ENCODE measurements around the gene LANCL1.

LANCL1 gene

GRCh38 chr2:210421916-210422315 is 54.6 kb downstream of the LANCL1 start:
- H3K36me3 ChIP-seq (ENCODE audit: low read depth), result no peaks in the 10 kb centered on the region
- H3K27me3 ChIP-seq (ENCODE audit: insufficient read depth, poor library complexity, severe bottlenecking), result no peaks in the 10 kb centered on the region
- no peak overlapping the region for H3K4me3 ChIP-seq (ENCODE audit: severe bottlenecking)
- ATAC-seq (ENCODE audit: low read depth) (no peak; the same call in 2 of the 3 replicates), DNase-seq (ENCODE audit: low spot score) (no peak)
- H3K9me3 ChIP-seq (ENCODE audit: severe bottlenecking), result no peaks in the 10 kb centered on the region
- H3K4me1 ChIP-seq (ENCODE audit: insufficient read depth, poor library complexity, severe bottlenecking), result no peaks in the 10 kb centered on the region
- no peak for TF ChIP-seq CTCF (IDR thresholded peaks at IDR 0.05; ENCODE audit: poor library complexity, severe bottlenecking)
- no peak overlapping the region for H3K27ac ChIP-seq (ENCODE audit: poor library complexity, severe bottlenecking)

GRCh38 chr2:210412660-210413059 is 63.9 kb downstream of the LANCL1 start:
- no peak for ATAC-seq (ENCODE audit: low read depth)
- Histone ChIP-seq H3K9me3 (ENCODE audit: severe bottlenecking) (no peaks in the 10 kb centered on the region), H3K36me3 (ENCODE audit: low read depth) (no peaks in the 10 kb centered on the region), H3K27me3 (ENCODE audit: insufficient read depth, poor library complexity, severe bottlenecking) (no peaks in the 10 kb centered on the region), H3K27ac (ENCODE audit: poor library complexity, severe bottlenecking) (no peak overlapping the region), H3K4me3 (ENCODE audit: severe bottlenecking) (no peak overlapping the region), H3K4me1 (ENCODE audit: insufficient read depth, poor library complexity, severe bottlenecking) (no peaks in the 10 kb centered on the region)
- DNase-seq (ENCODE audit: low spot score), result no peak
- no peak for TF ChIP-seq CTCF (IDR thresholded peaks at IDR 0.05; ENCODE audit: poor library complexity, severe bottlenecking)

- no peaks in the 10 kb centered on the region for H3K4me1 ChIP-seq (ENCODE audit: insufficient read depth, poor library complexity, severe bottlenecking)
- DNase-seq (ENCODE audit: low spot score) (no peak), ATAC-seq (ENCODE audit: low read depth) (no peak)
- H3K27me3 ChIP-seq (ENCODE audit: insufficient read depth, poor library complexity, severe bottlenecking), result no peaks in the 10 kb centered on the region
- TF ChIP-seq CTCF (IDR thresholded peaks at IDR 0.05; ENCODE audit: poor library complexity, severe bottlenecking), result no peak
- no peaks in the 10 kb centered on the region for H3K36me3 ChIP-seq (ENCODE audit: low read depth)
- H3K9me3 ChIP-seq (ENCODE audit: severe bottlenecking), result no peaks in the 10 kb centered on the region
- no peak overlapping the region for H3K27ac ChIP-seq (ENCODE audit: poor library complexity, severe bottlenecking)
- no peak overlapping the region for H3K4me3 ChIP-seq (ENCODE audit: severe bottlenecking)
These were observed 66.0 kb downstream of the LANCL1 start for GRCh38 chr2:210410542-210410941.

- ATAC-seq (ENCODE audit: low read depth), result no peak
- Histone ChIP-seq H3K27ac (ENCODE audit: poor library complexity, severe bottlenecking) (no peak overlapping the region), H3K27me3 (ENCODE audit: insufficient read depth, poor library complexity, severe bottlenecking) (no peaks in the 10 kb centered on the region), H3K9me3 (ENCODE audit: severe bottlenecking) (no peaks in the 10 kb centered on the region), H3K4me3 (ENCODE audit: severe bottlenecking) (no peak overlapping the region), H3K4me1 (ENCODE audit: insufficient read depth, poor library complexity, severe bottlenecking) (no peaks in the 10 kb centered on the region), H3K36me3 (ENCODE audit: low read depth) (no peaks in the 10 kb centered on the region)
- DNase-seq (ENCODE audit: low spot score), result no peak
- TF ChIP-seq CTCF (IDR thresholded peaks at IDR 0.05; ENCODE audit: poor library complexity, severe bottlenecking), result peak; percentile 60
These were observed 77.0 kb downstream of the LANCL1 start for GRCh38 chr2:210399440-210400041.

- no peak overlapping the region for H3K27ac ChIP-seq (ENCODE audit: poor library complexity, severe bottlenecking)
- no peak for ATAC-seq (ENCODE audit: low read depth)
These were observed 84.1 kb downstream of the LANCL1 start for GRCh38 chr2:210392469-210392881.

More at GRCh38 chr2:210392469-210392881, 84.1 kb downstream of the LANCL1 start:
- Histone ChIP-seq H3K4me3 (ENCODE audit: severe bottlenecking) (no peak overlapping the region), H3K36me3 (ENCODE audit: low read depth) (no peaks in the 10 kb centered on the region), H3K27me3 (ENCODE audit: insufficient read depth, poor library complexity, severe bottlenecking) (no peaks in the 10 kb centered on the region), H3K4me1 (ENCODE audit: insufficient read depth, poor library complexity, severe bottlenecking) (no peaks in the 10 kb centered on the region), H3K9me3 (ENCODE audit: severe bottlenecking) (no peaks in the 10 kb centered on the region)
- TF ChIP-seq CTCF (IDR thresholded peaks at IDR 0.05; ENCODE audit: poor library complexity, severe bottlenecking), result no peak
- DNase-seq (ENCODE audit: low spot score), result no peak

Data from RWPE2 (cell line).